Measurements from ENCODE around the gene MCTP1. TPM values are rescaled to one million over a fixed set of nuclear protein-coding genes. Genes with fewer than 3 reads are reported as not detected.
A peak's percentile ranks its signal among the peaks of the same experiment; 100 is the strongest.

MCTP1 gene
- total RNA-seq, 1 experiment from 2014 or later, result 5.6 TPM

GRCh38 chr5:94693845-94694370, 591.0 kb downstream of the MCTP1 start:
- Mint-ChIP-seq H3K4me3 (no peak overlapping the region), H3K36me3 (peaks cover 4% of the 10 kb centered on the region; the same call in 1 of the 2 replicates), H3K4me1 (peaks cover 18% of the 10 kb centered on the region), H3K27ac (no peak overlapping the region), H3K27me3 (ENCODE audit: low read depth) (no peaks in the 10 kb centered on the region), H3K9me3 (no peaks in the 10 kb centered on the region)
- POLR2A ChIA-PET, result no interaction called here
- DNase-seq (ENCODE audit: low spot score), result no peak
- TF ChIP-seq GABPB1 (CRISPR knock-in tag; IDR thresholded peaks at IDR 0.05), result no peak
- no peak for TF ChIP-seq FOXP1 (CRISPR knock-in tag; IDR thresholded peaks at IDR 0.05; ENCODE audit: borderline replicate concordance)
- no peak for TF ChIP-seq ZBTB43 (CRISPR knock-in tag; IDR thresholded peaks at IDR 0.05)
- no peak for TF ChIP-seq ARID4B (CRISPR knock-in tag; IDR thresholded peaks at IDR 0.05; ENCODE audit: borderline replicate concordance)
- no peak for TF ChIP-seq SP1 (CRISPR knock-in tag; conservative IDR thresholded peaks at IDR 0.05)
- TF ChIP-seq STAT6 (CRISPR knock-in tag; conservative IDR thresholded peaks at IDR 0.05; ENCODE audit: low read depth), result no peak
- TF ChIP-seq PRRX2 (CRISPR knock-in tag; IDR thresholded peaks at IDR 0.05), result no peak
- TF ChIP-seq OVOL2 (CRISPR knock-in tag; IDR thresholded peaks at IDR 0.05; ENCODE audit: borderline replicate concordance), result no peak
- no peak for TF ChIP-seq GTF2I (CRISPR knock-in tag; conservative IDR thresholded peaks at IDR 0.05)
- TF ChIP-seq ZNF281 (CRISPR knock-in tag; IDR thresholded peaks at IDR 0.05), result no peak
- TF ChIP-seq SMAD4 (CRISPR knock-in tag; IDR thresholded peaks at IDR 0.05), result no peak
- no peak for ATAC-seq
- CTCF ChIA-PET, result no interaction called here

GRCh38 chr5:94693043-94693822, 591.7 kb downstream of the MCTP1 start:
- CTCF ChIA-PET, result interaction anchor here (0.7 to 1.2 kb wide), 11 partner anchors 12 to 1086 kb away, joined by 3 to 8 read pairs (median 3); partner anchors contain the start of genes KIAA0825 and SLF1
- no peak for TF ChIP-seq MLX (CRISPR knock-in tag; IDR thresholded peaks at IDR 0.05)
- no peak for TF ChIP-seq CDX4 (CRISPR knock-in tag; IDR thresholded peaks at IDR 0.05; ENCODE audit: borderline replicate concordance)
- TF ChIP-seq SP1 (CRISPR knock-in tag; conservative IDR thresholded peaks at IDR 0.05), result no peak
- no peak for TF ChIP-seq HMGA2 (CRISPR knock-in tag; IDR thresholded peaks at IDR 0.05)
- no peak for TF ChIP-seq NFE2L1 (CRISPR knock-in tag; IDR thresholded peaks at IDR 0.05)
- TF ChIP-seq CBFB (CRISPR knock-in tag; IDR thresholded peaks at IDR 0.05; ENCODE audit: low read depth), result no peak

More at GRCh38 chr5:94693043-94693822, 591.7 kb downstream of the MCTP1 start:
- Mint-ChIP-seq H3K27me3 (ENCODE audit: low read depth) (no peaks in the 10 kb centered on the region), H3K27ac (peak overlapping the region; percentile 20; the same call in 1 of the 2 replicates), H3K4me3 (no peak overlapping the region), H3K9me3 (no peaks in the 10 kb centered on the region), H3K4me1 (peaks cover 18% of the 10 kb centered on the region), H3K36me3 (peaks cover 4% of the 10 kb centered on the region; the same call in 1 of the 2 replicates)
- ATAC-seq, result peak; percentile 64
- POLR2A ChIA-PET, result no interaction called here
- no peak for DNase-seq (ENCODE audit: low spot score)

Data from WTC11 (cell line).